Activated CD4-positive, alpha-beta T cell treated with anti-CD3 and anti-CD28 coated beads, Interleukin-2, amount 50 U/mL, for 48 hours (primary cell): Measurements from ENCODE around the gene MYH11.
"Not testable (repeated sequence)": the region's sequence is repeated elsewhere in the genome, so short reads cannot be mapped to it uniquely, and the experiment has no call there.

Experiments used
- DNase-seq, 2 experiments: peaks; one replicate each; pipeline ENCODE4 v3.0.0-alpha.2; 2020

Gene MYH11

GRCh38 chr16:15742716-15743115, 114.1 kb downstream of the MYH11 start:
- DNase-seq: no peak

DNA sequence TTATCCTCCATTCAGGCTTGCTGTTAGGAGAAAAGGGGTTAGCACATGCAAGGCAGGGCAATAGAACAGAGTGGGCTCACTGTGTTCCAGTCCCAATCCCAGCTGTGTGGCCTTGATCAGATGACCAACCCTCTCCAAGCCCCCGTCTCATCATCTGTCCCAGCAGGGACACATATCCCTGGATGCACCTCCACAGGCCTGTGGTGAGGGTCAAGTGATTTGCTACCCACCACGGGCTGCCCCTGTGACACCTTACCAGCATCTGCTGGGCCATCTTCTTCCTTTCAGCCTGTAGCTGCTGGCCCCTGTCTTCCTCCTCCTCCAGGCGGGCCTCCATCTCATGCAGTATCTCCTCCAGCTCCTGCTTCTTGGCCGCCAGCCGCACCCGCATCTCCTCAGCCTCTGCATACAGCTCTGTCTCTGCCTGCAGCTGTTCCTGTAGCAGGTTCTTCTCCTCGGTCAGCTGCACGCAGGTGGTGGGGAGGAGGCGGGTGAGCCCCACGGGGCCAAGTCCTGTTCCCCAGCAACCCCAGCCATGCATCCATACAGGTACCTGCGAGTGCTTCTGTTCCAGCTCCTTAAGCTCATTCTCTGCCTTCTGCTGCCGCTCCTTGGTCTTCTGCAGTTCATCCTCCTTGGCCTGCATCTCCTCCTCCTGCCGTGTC, 115.5 kb downstream of the MYH11 start:
- DNase-seq: no peak

- no peak for DNase-seq
Observed at GRCh38 chr16:15739950-15740349, 116.9 kb downstream of the MYH11 start.

- no peak for DNase-seq
Observed at GRCh38 chr16:15739464-15739863, 117.4 kb downstream of the MYH11 start.

- DNase-seq: no peak
Observed at GRCh38 chr16:15737140-15737644, 119.6 kb downstream of the MYH11 start.

DNA sequence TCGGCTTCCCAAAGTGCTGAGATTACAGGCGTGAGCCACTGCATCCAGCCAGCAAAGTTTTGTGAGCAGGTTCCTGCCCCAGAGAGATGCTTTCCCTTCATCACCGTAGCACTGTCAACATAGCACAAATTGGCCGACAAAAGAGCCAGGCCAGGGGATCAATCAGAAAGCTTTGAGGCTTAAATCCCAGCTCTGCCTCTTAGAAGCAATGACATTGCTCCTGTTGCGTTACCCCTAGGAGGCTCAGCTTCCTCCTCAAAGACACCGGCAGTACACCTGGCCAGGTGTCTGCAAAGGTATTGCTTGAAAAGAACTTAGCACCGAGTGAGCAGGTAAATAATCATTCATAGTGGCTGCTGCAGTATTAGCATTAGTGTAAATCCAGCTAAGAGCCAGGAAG, 120.3 kb downstream of the MYH11 start:
- DNase-seq: no peak

DNA sequence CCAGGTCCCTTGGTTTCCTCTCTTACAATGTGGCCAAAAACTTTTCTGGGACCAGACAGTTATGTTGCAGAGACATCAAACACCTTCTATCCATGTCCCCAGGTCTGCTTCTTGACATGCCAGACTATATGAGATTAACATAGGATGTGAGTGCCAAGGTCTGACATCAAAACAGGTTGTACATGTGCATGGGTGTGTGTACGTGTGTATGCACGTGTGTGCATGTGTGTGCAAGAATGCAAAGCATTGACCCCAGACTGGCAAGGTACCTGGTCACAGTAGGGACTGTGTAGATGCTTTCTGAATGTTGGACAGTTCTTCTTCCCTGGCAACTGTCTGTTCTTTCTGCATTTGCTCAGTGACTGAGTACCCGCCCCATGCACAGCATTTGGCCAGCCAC, 121.2 kb downstream of the MYH11 start:
- no peak for DNase-seq

GRCh38 chr16:15732416-15732815, 124.4 kb downstream of the MYH11 start:
- no peak for DNase-seq

GRCh38 chr16:15729152-15729551, 127.7 kb downstream of the MYH11 start:
- DNase-seq: no peak

GRCh38 chr16:15727697-15728096, 129.1 kb downstream of the MYH11 start:
- DNase-seq: not testable (repeated sequence)

DNA sequence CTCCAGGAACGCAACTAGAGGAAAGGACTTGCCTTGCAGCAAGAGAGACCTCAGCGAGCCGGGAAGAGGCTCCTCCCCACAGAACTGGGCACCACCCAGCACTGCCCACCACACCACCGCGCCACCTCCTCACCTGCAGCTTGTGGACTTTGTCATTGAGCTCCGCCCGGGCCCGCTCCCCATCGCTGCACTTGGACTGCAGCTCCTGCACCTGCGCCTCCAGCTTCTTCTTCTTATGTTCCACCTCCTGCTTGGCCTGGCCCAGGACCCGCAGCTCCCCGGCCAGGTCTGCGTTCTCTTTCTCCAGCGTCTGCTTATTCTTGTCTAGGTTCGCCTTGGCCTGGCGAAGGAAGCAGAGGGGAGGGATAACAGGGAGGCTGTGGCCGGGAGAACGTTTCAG, 130.1 kb downstream of the MYH11 start:
- DNase-seq: no peak

- DNase-seq: no peak
Observed at GRCh38 chr16:15725641-15726240, 131.1 kb downstream of the MYH11 start.

GRCh38 chr16:15723808-15724207, 133.0 kb downstream of the MYH11 start:
- no peak for DNase-seq

DNA sequence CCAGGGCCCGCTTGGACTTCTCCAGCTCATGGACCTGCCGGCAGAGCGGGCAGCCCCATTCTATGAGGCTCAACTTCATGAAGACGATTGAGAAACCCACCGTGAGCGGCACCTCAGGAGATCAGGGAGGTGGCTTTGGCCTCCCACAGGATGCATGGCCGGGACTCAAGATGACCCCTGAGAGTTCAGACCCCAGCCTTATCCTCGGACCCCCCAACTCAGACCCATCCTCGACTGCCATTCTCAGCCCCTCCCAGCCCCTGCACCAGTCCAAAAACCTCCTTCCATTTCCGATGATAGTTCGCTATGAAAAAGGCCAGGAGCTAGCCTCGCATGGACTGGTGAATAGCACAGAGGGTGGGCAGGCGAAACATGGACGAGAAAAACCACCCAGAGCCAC, 135.8 kb downstream of the MYH11 start:
- DNase-seq: no peak

GRCh38 chr16:15716694-15717447, 140.0 kb downstream of the MYH11 start:
- no peak for DNase-seq

GRCh38 chr16:15715221-15715620, 141.6 kb downstream of the MYH11 start:
- no peak for DNase-seq

GRCh38 chr16:15714393-15715172, 142.2 kb downstream of the MYH11 start:
- no peak for DNase-seq

- no peak for DNase-seq
Observed at GRCh38 chr16:15708997-15709396, 147.8 kb downstream of the MYH11 start.

DNA sequence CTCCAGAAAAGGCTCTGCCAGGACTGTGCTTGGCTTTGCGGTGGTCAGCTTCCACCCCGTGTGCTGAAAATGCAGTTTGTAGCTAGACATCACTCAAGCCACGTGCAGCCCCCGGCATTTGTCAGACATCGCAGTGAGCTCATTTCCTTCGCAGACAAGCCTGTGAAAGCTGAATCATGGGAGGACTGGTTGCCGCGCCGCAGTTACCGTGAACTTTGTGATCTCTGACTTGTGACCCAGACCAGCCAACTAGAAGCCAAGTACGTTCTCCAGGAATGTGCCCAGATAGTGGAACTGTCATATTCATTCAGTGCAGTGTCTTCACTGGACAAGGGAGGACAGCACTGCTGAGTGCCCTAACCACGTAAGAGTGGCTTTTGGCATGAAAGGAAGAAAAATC, 148.7 kb downstream of the MYH11 start:
- DNase-seq: no peak

- DNase-seq: no peak
Observed at GRCh38 chr16:15707332-15707731, 149.5 kb downstream of the MYH11 start.

- no peak for DNase-seq
Observed at GRCh38 chr16:15705064-15705565, 151.7 kb downstream of the MYH11 start.

DNA sequence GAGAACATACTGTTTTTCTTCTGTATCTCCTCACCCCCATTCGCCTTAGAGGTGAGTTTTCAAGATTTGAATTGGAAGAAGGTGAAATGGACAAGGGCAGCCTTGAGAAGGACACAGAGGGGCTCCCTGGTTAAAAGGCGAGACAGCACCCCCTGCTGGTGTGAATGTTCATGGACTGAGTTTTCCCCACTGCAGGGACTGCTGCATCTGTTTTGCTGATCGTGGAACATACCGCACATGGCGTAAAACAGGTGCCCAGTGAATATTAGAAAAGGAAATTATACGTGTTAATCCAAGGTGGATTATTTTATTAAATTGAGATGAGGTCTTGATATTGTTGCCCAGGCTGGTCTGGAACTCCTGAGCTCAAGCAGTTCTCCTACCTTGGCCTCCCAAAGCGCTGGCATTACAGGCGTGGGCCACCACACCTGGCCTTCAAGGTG, 152.3 kb downstream of the MYH11 start:
- DNase-seq: peak; percentile 84 to 88
